K562 (cell line): ENCODE results near the gene TCF15.

Experiments
- ARID3B ChIP-seq: fragments of 250-450 bp; sonication (Bioruptor Pico); IDR thresholded peaks from 2 replicates; pipeline ENCODE4 v1.4.0; 2020; ENCODE audit warnings: borderline replicate concordance
- CCAR2 ChIP-seq: fragments of 200-400 bp; formaldehyde crosslinking; IDR thresholded peaks from 2 replicates; pipeline ENCODE4 v1.6.1; 2017; ENCODE audit warnings: mild to moderate bottlenecking, low read depth, low read length
- E2F4 ChIP-seq: sonication (generic); formaldehyde crosslinking; IDR thresholded peaks from 2 replicates; pipeline ENCODE4 v1.8.0; 2022; ENCODE audit warnings: mild to moderate bottlenecking, low read depth, missing genetic modification reagents
- ELF1 ChIP-seq: fragments of 200-800 bp; sonication (Bioruptor generic); IDR thresholded peaks from 2 replicates; pipeline ENCODE4 v1.6.1; 2016; ENCODE audit warnings: missing genetic modification characterization, missing compliant biosample characterization
- EP300 ChIP-seq: IDR thresholded peaks from 2 replicates; pipeline ENCODE4 v1.6.1; 2012; ENCODE audit warnings: low read length, improper control_type of control experiment
- FIP1L1 ChIP-seq: fragments of 200-400 bp; formaldehyde crosslinking; IDR thresholded peaks from 2 replicates; pipeline ENCODE4 v1.6.1; 2018; ENCODE audit warnings: mild to moderate bottlenecking, low read depth, low read length; ENCODE audit not compliant: poor library complexity, severe bottlenecking
- POLR2AphosphoS5 ChIP-seq: IDR thresholded peaks from 2 replicates; pipeline ENCODE4 v1.6.1; 2011; ENCODE audit warnings: mild to moderate bottlenecking, low read depth, low read length, moderate library complexity; ENCODE audit not compliant: control insufficient read depth, insufficient read depth
- PURB ChIP-seq: sonication (generic); formaldehyde crosslinking; IDR thresholded peaks from 2 replicates; pipeline ENCODE4 v1.9.0; 2021; ENCODE audit warnings: low read depth, mild to moderate bottlenecking, missing genetic modification reagents
- RCOR1 ChIP-seq, 2 experiments: IDR thresholded peaks; 2 replicates each; pipeline ENCODE4 v1.6.1; 2012; ENCODE audit warnings: low read depth in 2 of 2, low read length in 2 of 2, borderline replicate concordance in 1 of 2, improper control_type of control experiment in 1 of 2
- ZNF695 ChIP-seq: fragments of 450-650 bp; formaldehyde crosslinking; IDR thresholded peaks from 2 replicates; pipeline ENCODE4 v1.4.0; 2020; ENCODE audit warnings: mild to moderate bottlenecking, moderate library complexity

- no peak for TF ChIP-seq PURB (CRISPR knock-in tag)
- TF ChIP-seq RCOR1 (IDR thresholded peaks at IDR 0.05; ENCODE audit: borderline replicate concordance in 1 of 2, low read depth in 2 of 2, low read length in 2 of 2): no peak
- no peak for TF ChIP-seq EP300
- TF ChIP-seq E2F4 (CRISPR knock-in tag): no peak
- TF ChIP-seq POLR2AphosphoS5: no peak
- TF ChIP-seq ZNF695 (CRISPR knock-in tag): no peak
- TF ChIP-seq ARID3B (CRISPR knock-in tag): no peak
- no peak for TF ChIP-seq ELF1 (tag)
- TF ChIP-seq FIP1L1: no peak
- TF ChIP-seq CCAR2: no peak
These were observed 16.5 kb upstream of the TCF15 start for GRCh38 chr20:626579-626978.
